ENCODE measurements around the gene YOD1. TPM values are rescaled to one million over a fixed set of nuclear protein-coding genes. Genes with fewer than 3 reads are reported as not detected.

The YOD1 gene
- total and polyA plus RNA-seq, 10 of the 15 experiments (the other 5 are each of a cell fraction or from before 2014, with no cell fraction given): 2.1 to 7.9 (median 5.0) TPM

GRCh38 chr1:207076181-207076955, 25.4 kb upstream of the YOD1 start (continued):
- TF ChIP-seq ZBTB11 (CRISPR knock-in tag; IDR thresholded peaks at IDR 0.05) (no peak), ESRRA (IDR thresholded peaks at IDR 0.05; ENCODE audit: low read length) (no peak), NKRF (conservative IDR thresholded peaks at IDR 0.05) (no peak)
